Measurements from ENCODE around the gene SPRED1. TPM values are rescaled to one million over a fixed set of nuclear protein-coding genes. Genes with fewer than 3 reads are reported as not detected.

Gene SPRED1
- polyA plus RNA-seq, 1 experiment, result 15.1 TPM

DNA sequence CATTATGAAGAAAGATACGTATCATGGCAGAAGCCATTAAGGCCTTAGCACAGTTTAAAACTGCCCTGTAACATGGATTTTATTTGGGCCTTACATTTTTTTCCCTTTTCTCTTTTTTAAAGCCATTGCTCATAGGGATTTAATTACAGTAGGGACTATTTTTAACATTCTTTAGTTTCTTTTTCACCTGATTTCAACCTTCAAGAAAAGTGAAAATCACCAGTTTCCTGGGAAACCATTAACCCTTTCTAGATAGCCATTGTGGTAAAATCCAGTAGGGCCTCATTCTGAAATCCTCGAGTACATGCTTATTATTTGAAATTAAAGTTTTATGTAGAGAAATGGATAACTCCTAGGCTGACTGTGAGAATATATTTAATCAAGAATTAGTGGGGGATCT, 3.1 kb downstream of the SPRED1 start:
- CTCF ChIA-PET, result no interaction called here

DNA sequence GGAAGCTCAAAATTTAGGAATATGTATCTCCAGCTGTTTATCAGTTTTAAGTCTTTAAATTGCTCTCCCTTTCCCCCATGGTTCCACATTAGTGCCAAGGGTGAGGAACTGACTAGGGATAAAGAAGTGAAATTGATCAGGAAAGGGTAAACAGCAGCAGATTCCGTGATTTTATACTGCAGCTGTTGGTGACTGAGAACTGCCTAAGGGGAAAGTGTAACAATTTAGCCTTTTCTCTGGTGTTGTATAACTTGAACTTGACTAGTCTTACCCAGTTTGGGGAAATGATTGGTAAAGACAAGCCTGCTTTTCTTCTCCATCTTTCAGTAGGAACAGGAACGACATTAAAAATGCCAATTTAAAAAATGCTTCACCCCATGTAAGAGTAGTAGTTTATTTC, 5.0 kb downstream of the SPRED1 start:
- Histone ChIP-seq H3K27ac (ENCODE audit: low read depth, low read length) (no peak overlapping the region), H3K4me3 (ENCODE audit: low read depth, low read length) (peak overlapping the region; percentile 3; the same call in 1 of the 2 replicates), H3K9me3 (ENCODE audit: control insufficient read depth, insufficient read depth, low read length) (no peaks in the 10 kb centered on the region; the same call in 1 of the 2 replicates), H3K27me3 (ENCODE audit: control insufficient read depth, insufficient read depth, low read length) (no peaks in the 10 kb centered on the region)
- TF ChIP-seq, protein P1, sequence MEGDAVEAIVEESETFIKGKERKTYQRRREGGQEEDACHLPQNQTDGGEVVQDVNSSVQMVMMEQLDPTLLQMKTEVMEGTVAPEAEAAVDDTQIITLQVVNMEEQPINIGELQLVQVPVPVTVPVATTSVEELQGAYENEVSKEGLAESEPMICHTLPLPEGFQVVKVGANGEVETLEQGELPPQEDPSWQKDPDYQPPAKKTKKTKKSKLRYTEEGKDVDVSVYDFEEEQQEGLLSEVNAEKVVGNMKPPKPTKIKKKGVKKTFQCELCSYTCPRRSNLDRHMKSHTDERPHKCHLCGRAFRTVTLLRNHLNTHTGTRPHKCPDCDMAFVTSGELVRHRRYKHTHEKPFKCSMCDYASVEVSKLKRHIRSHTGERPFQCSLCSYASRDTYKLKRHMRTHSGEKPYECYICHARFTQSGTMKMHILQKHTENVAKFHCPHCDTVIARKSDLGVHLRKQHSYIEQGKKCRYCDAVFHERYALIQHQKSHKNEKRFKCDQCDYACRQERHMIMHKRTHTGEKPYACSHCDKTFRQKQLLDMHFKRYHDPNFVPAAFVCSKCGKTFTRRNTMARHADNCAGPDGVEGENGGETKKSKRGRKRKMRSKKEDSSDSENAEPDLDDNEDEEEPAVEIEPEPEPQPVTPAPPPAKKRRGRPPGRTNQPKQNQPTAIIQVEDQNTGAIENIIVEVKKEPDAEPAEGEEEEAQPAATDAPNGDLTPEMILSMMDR (IDR thresholded peaks at IDR 0.05; ENCODE audit: low read depth, low read length), result no peak
- POLR2A ChIA-PET, result no interaction called here
- CTCF ChIA-PET, result interaction anchor here (0.9 to 1.3 kb wide), 2 partner anchors 182 to 262 kb away, joined by 3 to 4 read pairs; no protein-coding TSS in a partner anchor
- no peak for DNase-seq (ENCODE audit: low read depth, low spot score)

More for the DNA sequence above, 3.1 kb downstream of the SPRED1 start:
- Histone ChIP-seq H3K27me3 (ENCODE audit: control insufficient read depth, insufficient read depth, low read length) (no peaks in the 10 kb centered on the region), H3K4me3 (ENCODE audit: low read depth, low read length) (peak overlapping the region; percentile 93), H3K9me3 (ENCODE audit: control insufficient read depth, insufficient read depth, low read length) (no peaks in the 10 kb centered on the region; the same call in 1 of the 2 replicates), H3K27ac (ENCODE audit: low read depth, low read length) (no peak overlapping the region)
- POLR2A ChIA-PET, result no interaction called here
- TF ChIP-seq, protein P1 (IDR thresholded peaks at IDR 0.05; ENCODE audit: low read depth, low read length), result no peak
- no peak for DNase-seq (ENCODE audit: low read depth, low spot score)

DNA sequence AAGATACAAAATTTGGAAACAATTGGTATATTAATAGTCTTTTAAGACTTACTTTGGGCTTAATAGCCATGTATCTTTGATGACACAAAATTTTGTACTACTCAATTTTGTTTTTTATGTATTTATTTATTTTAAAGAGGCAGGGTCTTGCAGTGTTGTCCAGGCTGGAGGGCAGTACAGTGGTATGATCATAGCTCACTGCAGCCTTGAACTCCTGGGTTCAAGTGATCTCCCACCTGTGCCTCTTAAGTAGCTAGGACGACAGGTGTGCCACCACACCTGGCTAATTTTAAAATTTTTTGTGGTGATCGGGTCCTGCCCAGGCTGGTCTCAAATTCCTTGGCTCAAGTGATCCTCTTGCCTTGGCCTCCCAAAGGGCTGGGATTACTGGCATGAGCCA, 6.5 kb downstream of the SPRED1 start:
- Histone ChIP-seq H3K9me3 (ENCODE audit: control insufficient read depth, insufficient read depth, low read length) (no peaks in the 10 kb centered on the region), H3K4me3 (ENCODE audit: low read depth, low read length) (no peak overlapping the region), H3K27ac (ENCODE audit: low read depth, low read length) (no peak overlapping the region), H3K27me3 (ENCODE audit: control insufficient read depth, insufficient read depth, low read length) (no peaks in the 10 kb centered on the region)
- DNase-seq (ENCODE audit: low read depth, low spot score), result no peak
- TF ChIP-seq, protein P1 (IDR thresholded peaks at IDR 0.05; ENCODE audit: low read depth, low read length), result no peak
- POLR2A ChIA-PET, result no interaction called here
- CTCF ChIA-PET, result no interaction called here

DNA sequence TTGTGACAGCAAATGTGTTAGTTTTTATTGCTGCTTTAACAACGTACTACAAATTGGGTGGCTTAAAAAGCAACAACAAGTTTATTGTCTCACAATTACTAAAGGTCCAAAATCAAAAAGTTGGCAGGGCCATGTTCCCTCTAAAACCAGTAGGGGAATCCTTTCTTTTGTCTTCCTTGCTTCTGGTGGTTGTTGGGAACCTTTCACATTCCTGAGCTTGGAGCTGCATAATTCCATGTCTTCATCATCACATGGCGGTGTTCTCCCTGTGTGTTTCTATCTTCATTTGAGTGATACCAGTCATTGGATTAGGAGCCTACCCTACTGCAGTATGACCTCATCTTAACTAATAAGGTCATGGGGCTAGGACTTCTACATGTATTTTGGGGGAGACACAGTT, 7.4 kb downstream of the SPRED1 start:
- Histone ChIP-seq H3K4me3 (ENCODE audit: low read depth, low read length) (no peak overlapping the region), H3K9me3 (ENCODE audit: control insufficient read depth, insufficient read depth, low read length) (no peaks in the 10 kb centered on the region), H3K27ac (ENCODE audit: low read depth, low read length) (no peak overlapping the region), H3K27me3 (ENCODE audit: control insufficient read depth, insufficient read depth, low read length) (no peaks in the 10 kb centered on the region)
- POLR2A ChIA-PET, result interaction anchor here (1.2 kb wide), 1 partner anchor 9 kb away, joined by 3 read pairs; no protein-coding TSS in a partner anchor
- no peak for DNase-seq (ENCODE audit: low read depth, low spot score)
- TF ChIP-seq, protein P1 (IDR thresholded peaks at IDR 0.05; ENCODE audit: low read depth, low read length), result peak; percentile 18; the same call in 1 of the 2 replicates
- CTCF ChIA-PET, result interaction anchor here (0.6 to 1.2 kb wide), 3 partner anchors 21 to 257 kb away, joined by 3 to 6 read pairs (median 4); no protein-coding TSS in a partner anchor

DNA sequence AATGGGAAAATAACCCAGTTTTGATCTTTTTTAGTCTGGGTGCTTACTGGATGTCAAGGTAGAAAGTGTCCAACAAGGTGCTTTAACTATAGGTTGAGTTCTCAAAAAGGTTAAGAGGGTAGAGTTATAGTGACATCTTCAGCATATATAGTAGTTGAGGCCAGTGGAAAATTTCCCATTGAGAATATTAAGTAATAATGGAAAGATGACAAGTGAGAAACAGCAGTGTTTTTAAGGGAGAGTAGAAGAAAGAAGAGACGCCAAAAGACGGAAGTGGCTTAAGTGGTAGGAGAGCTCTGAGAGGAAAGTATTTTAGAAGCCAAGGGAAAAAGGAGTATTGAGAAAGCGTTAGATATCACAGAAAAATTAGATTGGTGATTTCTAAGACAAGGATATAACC, 10.6 kb downstream of the SPRED1 start:
- no peaks in the 10 kb centered on the region for H3K9me3 ChIP-seq (ENCODE audit: control insufficient read depth, insufficient read depth, low read length)
- POLR2A ChIA-PET, result no interaction called here
- no peak for DNase-seq (ENCODE audit: low read depth, low spot score)
- H3K27me3 ChIP-seq (ENCODE audit: control insufficient read depth, insufficient read depth, low read length), result no peaks in the 10 kb centered on the region
- no peak overlapping the region for H3K4me3 ChIP-seq (ENCODE audit: low read depth, low read length)
- no peak overlapping the region for H3K27ac ChIP-seq (ENCODE audit: low read depth, low read length)
- TF ChIP-seq, protein P1 (IDR thresholded peaks at IDR 0.05; ENCODE audit: low read depth, low read length), result no peak
- CTCF ChIA-PET, result no interaction called here

Measured in AG04450 (cell line).